GM10266 (cell line): ENCODE measurements around the gene KIAA1191.

Experiments
- DNase-seq: peaks from one replicate; pipeline ENCODE4 v3.0.0; 2012; ENCODE audit errors: extremely low spot score
- CTCF ChIP-seq: IDR thresholded peaks from 2 replicates; pipeline ENCODE4 v1.5.1; 2012; ENCODE audit warnings: mild to moderate bottlenecking, low read depth; ENCODE audit not compliant: control insufficient read depth, insufficient read depth; ENCODE audit errors: missing control alignments

KIAA1191 gene

GRCh38 chr5:176342766-176343458 is 18.7 kb downstream of the KIAA1191 start:
- no peak for TF ChIP-seq CTCF
- DNase-seq: no peak

- no peak for DNase-seq
- no peak for TF ChIP-seq CTCF
Measured at GRCh38 chr5:176342158-176342483, 19.4 kb downstream of the KIAA1191 start.

GRCh38 chr5:176341325-176342157 is 20.0 kb downstream of the KIAA1191 start:
- TF ChIP-seq CTCF: no peak
- DNase-seq: no peak

- no peak for TF ChIP-seq CTCF
- DNase-seq: no peak
Measured at GRCh38 chr5:176339304-176339703, 22.3 kb downstream of the KIAA1191 start.

- DNase-seq: no peak
- TF ChIP-seq CTCF: no peak
Measured at GRCh38 chr5:176337913-176338312, 23.7 kb downstream of the KIAA1191 start.

- no peak for DNase-seq
- no peak for TF ChIP-seq CTCF
Measured at GRCh38 chr5:176334031-176334770, 27.4 kb downstream of the KIAA1191 start.
